ENCODE measurements around the gene NEK10.

NEK10 gene

GRCh38 chr3:27072810-27073651 lies 296.2 kb downstream of the NEK10 start:
- H3K27ac ChIP-seq (ENCODE audit: low read depth, low read length, severe bottlenecking) = no peak overlapping the region
- H3K4me1 ChIP-seq (ENCODE audit: control insufficient read depth, insufficient read depth, low read length, poor library complexity, severe bottlenecking) = no peaks in the 10 kb centered on the region
- H3K36me3 ChIP-seq (ENCODE audit: control insufficient read depth, insufficient read depth, low read length) = no peaks in the 10 kb centered on the region
- H3K4me3 ChIP-seq (ENCODE audit: extremely low read depth, insufficient read depth, low read length, poor library complexity, severe bottlenecking) = no peak overlapping the region
- WGBS, 2 experiments (ENCODE audit: insufficient coverage in 2 of 2) = 67 to 76% methylated on average over 1 to 2 of the region's 8 CpGs
- H3K9me3 ChIP-seq (ENCODE audit: control insufficient read depth, low read length) = no peaks in the 10 kb centered on the region

GRCh38 chr3:27060336-27060735 lies 308.8 kb downstream of the NEK10 start:
- no peaks in the 10 kb centered on the region for H3K36me3 ChIP-seq (ENCODE audit: control insufficient read depth, insufficient read depth, low read length)
- H3K27ac ChIP-seq (ENCODE audit: low read depth, low read length, severe bottlenecking) = no peak overlapping the region
- H3K4me3 ChIP-seq (ENCODE audit: extremely low read depth, insufficient read depth, low read length, poor library complexity, severe bottlenecking) = no peak overlapping the region
- WGBS, 2 experiments (ENCODE audit: insufficient coverage in 2 of 2) = no CpG with 5 or more reads among the region's 2 CpGs
- H3K4me1 ChIP-seq (ENCODE audit: control insufficient read depth, insufficient read depth, low read length, poor library complexity, severe bottlenecking) = no peaks in the 10 kb centered on the region
- H3K9me3 ChIP-seq (ENCODE audit: control insufficient read depth, low read length) = no peaks in the 10 kb centered on the region
